CD4-positive, alpha-beta T cell (primary cell): Measurements from ENCODE around the gene RBM28. TPM values are rescaled to one million over a fixed set of nuclear protein-coding genes. Genes with fewer than 3 reads are reported as not detected.

Experiments
- ATAC-seq: fragments of 200-7000 bp; cut with Tn5 transposase; one replicate; pipeline ENCODE4 v1.10.0; 2022; ENCODE audit warnings: mild to moderate bottlenecking; ENCODE audit not compliant: poor library complexity
- CTCF ChIA-PET: fragments of 350-600 bp; sonication (Branson Sonifier 250); formaldehyde crosslinking; loops from one replicate; lab custom pipeline; 2021; ENCODE audit warnings: antibody characterized with exemption, inconsistent platforms; lab: Charles Lee
- POLR2A ChIA-PET: fragments of 350-600 bp; sonication (Branson Sonifier 250); formaldehyde crosslinking; loops from one replicate; lab custom pipeline; 2021; ENCODE audit warnings: antibody characterized with exemption, inconsistent platforms; lab: Charles Lee
- DNase-seq, 14 experiments: peaks; one replicate each; pipeline ENCODE4 v3.0.0-alpha.2; 2013 to 2020; ENCODE audit warnings: mixed read lengths in 2 of 14
- H3K27ac ChIP-seq, 2 donors: one replicate each; pipeline versions ENCODE4 v1.5.1 to v1.7.0; 2013; ENCODE audit warnings: low read length in 2 of 2, low read depth in 1 of 2, mild to moderate bottlenecking in 1 of 2
- H3K27me3 ChIP-seq, 2 experiments: 1 replicate in 1 of 2; 2 replicates in 1 of 2; pipeline versions ENCODE4 v1.6.1 to v1.7.0; 2013; ENCODE audit warnings: low read length in 2 of 2, control low read depth in 1 of 2, mild to moderate bottlenecking in 1 of 2, moderate library complexity in 1 of 2; ENCODE audit not compliant: insufficient read depth in 2 of 2, control insufficient read depth in 1 of 2
- H3K36me3 ChIP-seq: one replicate; pipeline ENCODE4 v1.6.1; 2013; ENCODE audit warnings: low read length, control low read depth; ENCODE audit not compliant: insufficient read depth
- H3K4me1 ChIP-seq: one replicate; pipeline ENCODE4 v1.6.1; 2013; ENCODE audit warnings: low read length, control low read depth; ENCODE audit not compliant: insufficient read depth
- H3K4me3 ChIP-seq: one replicate; pipeline ENCODE4 v1.5.1; 2013; ENCODE audit warnings: mild to moderate bottlenecking, low read length, moderate library complexity
- H3K9me3 ChIP-seq, 2 experiments: 1 replicate in 1 of 2; 2 replicates in 1 of 2; pipeline versions ENCODE4 v1.6.1 to v1.7.0; 2013; ENCODE audit warnings: low read length in 2 of 2, mild to moderate bottlenecking in 2 of 2, control low read depth in 1 of 2, moderate library complexity in 1 of 2; ENCODE audit not compliant: control insufficient read depth in 1 of 2, insufficient read depth in 1 of 2
- H3K27ac Mint-ChIP-seq: one replicate; pipeline ENCODE4 v1.8.0; 2020; ENCODE audit warnings: mixed read lengths
- H3K27me3 Mint-ChIP-seq: one replicate; pipeline ENCODE4 v1.8.0; 2021; ENCODE audit warnings: mixed read lengths
- H3K36me3 Mint-ChIP-seq: one replicate; pipeline ENCODE4 v1.8.0; 2021; ENCODE audit warnings: low read depth, mixed read lengths
- H3K4me1 Mint-ChIP-seq: one replicate; pipeline ENCODE4 v1.8.0; 2021; ENCODE audit warnings: low read depth, mixed read lengths
- H3K4me3 Mint-ChIP-seq: one replicate; pipeline ENCODE4 v1.8.0; 2020; ENCODE audit warnings: mild to moderate bottlenecking, mixed read lengths
- H3K9me3 Mint-ChIP-seq: one replicate; pipeline ENCODE4 v1.8.0; 2020; ENCODE audit warnings: mixed read lengths
- intact Hi-C, 2 experiments: fragments of 100-400 bp; cut with DNase I in 1 of 2; cut with micrococcal nuclease in 1 of 2; formaldehyde crosslinking; loops; one replicate each; pipeline versions ENCODE4 v1.15.1 to v1.9.0; 2023 to 2025; cut with DNase I, micrococcal nuclease
- total RNA-seq, 174 experiments: library from RNA in 2 of 174; stranded (reverse) in 2 of 174; gene quantifications; one replicate each; pipeline ENCODE4 v1.2.3 and lab custom pipeline; 2021 to 2026
- TF ChIP-seq, protein P1 (sequence below): fragments of 200-600 bp; IDR thresholded peaks from one replicate; pipeline ENCODE4 v1.8.0; 2022; ENCODE audit warnings: antibody characterized with exemption, mild to moderate bottlenecking

The RBM28 gene
- total RNA-seq, 2 experiments from 2014 or later, result 10.1 to 10.5 TPM

DNA sequence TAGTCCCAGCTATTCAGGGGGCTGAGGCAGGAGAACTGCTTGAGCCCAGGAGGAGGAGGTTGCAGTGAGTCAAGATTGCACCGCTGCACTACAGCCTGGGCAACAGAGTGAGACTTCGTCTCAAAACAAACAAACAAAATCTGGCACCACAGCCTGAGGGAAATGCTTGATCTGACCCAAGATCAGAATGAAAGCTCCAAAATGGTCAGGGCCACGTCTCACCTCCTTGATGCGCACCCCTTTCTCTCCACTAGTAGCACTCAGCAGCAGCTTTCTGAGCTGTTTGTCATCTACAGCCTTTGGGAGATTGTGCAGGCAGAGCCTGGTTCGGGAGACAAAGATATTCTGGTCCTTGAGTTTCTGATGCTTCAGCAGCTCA lies 22.7 kb downstream of the RBM28 start:
- no peaks in the 10 kb centered on the region for H3K27me3 ChIP-seq
- Mint-ChIP-seq H3K27ac (peak overlapping the region; percentile 47), H3K36me3 (peaks cover 97% of the 10 kb centered on the region), H3K9me3 (no peaks in the 10 kb centered on the region), H3K4me1 (peaks cover 21% of the 10 kb centered on the region), H3K27me3 (no peaks in the 10 kb centered on the region), H3K4me3 (no peak overlapping the region)
- ATAC-seq (no peak), DNase-seq (no peak)
- intact Hi-C loops, result loop anchor here (5.0 to 10.0 kb wide), 2 partner anchors 609 to 926 kb away; partner anchors contain the start of gene ZNF800 (in 1 of the 2)
- peak overlapping the region in 1 of 2 donors; percentile 29 for H3K27ac ChIP-seq
- H3K36me3 ChIP-seq, result peaks cover 79% of the 10 kb centered on the region
- ChIA-PET POLR2A (no interaction called here), CTCF (no interaction called here)
- no peaks in the 10 kb centered on the region for H3K9me3 ChIP-seq
- H3K4me1 ChIP-seq, result peaks cover 19% of the 10 kb centered on the region
- H3K4me3 ChIP-seq, result no peak overlapping the region
- TF ChIP-seq, protein P1, sequence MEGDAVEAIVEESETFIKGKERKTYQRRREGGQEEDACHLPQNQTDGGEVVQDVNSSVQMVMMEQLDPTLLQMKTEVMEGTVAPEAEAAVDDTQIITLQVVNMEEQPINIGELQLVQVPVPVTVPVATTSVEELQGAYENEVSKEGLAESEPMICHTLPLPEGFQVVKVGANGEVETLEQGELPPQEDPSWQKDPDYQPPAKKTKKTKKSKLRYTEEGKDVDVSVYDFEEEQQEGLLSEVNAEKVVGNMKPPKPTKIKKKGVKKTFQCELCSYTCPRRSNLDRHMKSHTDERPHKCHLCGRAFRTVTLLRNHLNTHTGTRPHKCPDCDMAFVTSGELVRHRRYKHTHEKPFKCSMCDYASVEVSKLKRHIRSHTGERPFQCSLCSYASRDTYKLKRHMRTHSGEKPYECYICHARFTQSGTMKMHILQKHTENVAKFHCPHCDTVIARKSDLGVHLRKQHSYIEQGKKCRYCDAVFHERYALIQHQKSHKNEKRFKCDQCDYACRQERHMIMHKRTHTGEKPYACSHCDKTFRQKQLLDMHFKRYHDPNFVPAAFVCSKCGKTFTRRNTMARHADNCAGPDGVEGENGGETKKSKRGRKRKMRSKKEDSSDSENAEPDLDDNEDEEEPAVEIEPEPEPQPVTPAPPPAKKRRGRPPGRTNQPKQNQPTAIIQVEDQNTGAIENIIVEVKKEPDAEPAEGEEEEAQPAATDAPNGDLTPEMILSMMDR, result no peak

DNA sequence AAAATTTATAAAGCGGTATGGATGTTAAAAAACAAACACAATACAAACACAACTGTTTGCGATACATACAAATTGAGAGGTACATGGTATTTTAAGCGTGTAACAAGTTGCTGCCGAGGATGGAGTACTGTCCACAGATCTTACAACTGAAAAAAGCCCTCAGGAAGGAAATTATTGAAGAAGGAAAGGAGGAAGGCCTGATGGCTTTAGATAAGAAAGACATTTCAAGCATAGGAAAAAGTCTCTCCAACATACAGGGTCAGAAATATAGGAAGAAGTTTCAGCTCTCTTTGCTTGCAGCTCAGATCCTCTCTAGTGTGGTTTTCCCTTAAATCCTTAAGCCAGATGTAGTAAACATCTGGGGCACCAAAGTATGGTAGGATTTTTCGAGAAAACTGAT lies 25.0 kb downstream of the RBM28 start:
- ATAC-seq (no peak), DNase-seq (no peak)
- Mint-ChIP-seq H3K27me3 (no peaks in the 10 kb centered on the region), H3K9me3 (no peaks in the 10 kb centered on the region), H3K4me1 (peaks cover 21% of the 10 kb centered on the region), H3K36me3 (peaks cover 96% of the 10 kb centered on the region), H3K27ac (no peak overlapping the region), H3K4me3 (no peak overlapping the region)
- Histone ChIP-seq H3K4me3 (no peak overlapping the region), H3K4me1 (peaks cover 19% of the 10 kb centered on the region), H3K27ac (no peak overlapping the region), H3K27me3 (no peaks in the 10 kb centered on the region), H3K36me3 (peaks cover 77% of the 10 kb centered on the region), H3K9me3 (no peaks in the 10 kb centered on the region)
- ChIA-PET POLR2A (no interaction called here), CTCF (no interaction called here)
- intact Hi-C loops, result no loop called here
- TF ChIP-seq, protein P1, result no peak

DNA sequence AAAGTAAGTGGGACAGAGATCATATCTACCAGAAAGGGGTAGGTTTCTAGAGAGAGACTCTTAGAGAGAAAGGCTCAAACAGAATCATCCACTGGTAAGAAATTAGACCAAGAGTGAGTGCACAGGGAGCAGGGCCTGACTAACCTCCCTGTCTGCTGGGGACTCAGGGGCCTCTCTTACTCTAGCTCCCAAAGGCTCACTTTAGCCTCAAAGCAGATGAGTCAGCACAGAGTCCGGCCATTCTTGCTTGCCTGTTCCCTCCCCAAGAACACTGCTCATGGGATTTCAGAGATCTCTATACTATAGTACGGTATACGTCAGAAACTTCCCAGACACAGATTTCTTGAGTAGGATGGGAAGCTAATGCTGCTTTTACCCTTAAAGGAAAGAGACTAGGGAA lies 32.7 kb downstream of the RBM28 start:
- H3K36me3 Mint-ChIP-seq, result peaks cover 97% of the 10 kb centered on the region
- CTCF ChIA-PET, result no interaction called here

More for the DNA sequence above, 32.7 kb downstream of the RBM28 start:
- no peak overlapping the region for H3K4me3 ChIP-seq
- H3K27ac ChIP-seq, result no peak overlapping the region
- DNase-seq (no peak), ATAC-seq (no peak)
- no peaks in the 10 kb centered on the region for H3K4me1 Mint-ChIP-seq
- H3K4me1 ChIP-seq, result no peaks in the 10 kb centered on the region
- no peaks in the 10 kb centered on the region for H3K9me3 ChIP-seq
- no peaks in the 10 kb centered on the region for H3K27me3 Mint-ChIP-seq
- H3K36me3 ChIP-seq, result peaks cover 90% of the 10 kb centered on the region
- TF ChIP-seq, protein P1, result no peak
- POLR2A ChIA-PET, result interaction anchor here (0.8 kb wide), 1 partner anchor 11 kb away, joined by 3 read pairs; no protein-coding TSS in a partner anchor
- intact Hi-C loops, result no loop called here
- no peaks in the 10 kb centered on the region for H3K9me3 Mint-ChIP-seq
- H3K4me3 Mint-ChIP-seq, result no peak overlapping the region
- no peak overlapping the region for H3K27ac Mint-ChIP-seq
- H3K27me3 ChIP-seq, result no peaks in the 10 kb centered on the region
